ENCODE results near the gene PLXNC1.

DNA sequence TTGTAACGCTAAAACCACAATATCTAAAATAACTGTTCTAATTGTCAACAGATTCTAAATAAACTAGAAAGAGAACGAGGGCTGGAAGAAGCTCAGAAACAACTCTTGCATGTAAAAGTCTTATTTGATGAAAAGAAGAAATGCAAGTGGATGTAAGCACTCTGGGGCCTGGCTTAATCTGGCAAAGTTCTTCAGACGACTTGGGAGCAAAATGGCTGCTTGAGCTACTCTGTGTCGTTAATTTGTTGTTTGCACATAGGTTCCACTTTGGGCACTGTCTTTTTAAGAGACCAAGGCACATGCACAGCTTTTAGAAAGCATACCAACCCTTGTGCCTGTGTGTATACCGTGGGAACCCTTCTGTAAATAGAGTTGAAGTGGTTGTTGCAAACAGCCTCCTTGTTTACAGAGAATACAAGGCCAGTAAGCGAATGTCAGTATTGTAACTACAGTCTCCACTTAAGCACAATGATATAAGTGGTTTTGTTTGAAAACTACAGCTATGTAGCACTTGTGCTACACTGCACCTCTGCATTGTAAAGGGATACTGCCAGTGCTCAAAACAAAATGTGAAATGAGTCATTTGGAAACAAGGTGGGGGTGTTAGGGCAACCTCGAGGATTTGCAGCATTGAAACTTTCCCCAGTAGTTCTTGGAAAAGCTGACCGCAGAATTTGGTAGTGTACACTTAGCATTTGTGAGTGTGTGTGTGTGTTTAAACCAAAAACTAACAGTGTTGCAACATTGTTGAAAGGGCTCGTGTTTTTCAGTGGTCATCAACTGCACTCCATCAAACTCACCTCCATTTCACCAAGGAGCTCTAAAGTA is 157.0 kb downstream of the PLXNC1 start:
- TF ChIP-seq, protein P1, sequence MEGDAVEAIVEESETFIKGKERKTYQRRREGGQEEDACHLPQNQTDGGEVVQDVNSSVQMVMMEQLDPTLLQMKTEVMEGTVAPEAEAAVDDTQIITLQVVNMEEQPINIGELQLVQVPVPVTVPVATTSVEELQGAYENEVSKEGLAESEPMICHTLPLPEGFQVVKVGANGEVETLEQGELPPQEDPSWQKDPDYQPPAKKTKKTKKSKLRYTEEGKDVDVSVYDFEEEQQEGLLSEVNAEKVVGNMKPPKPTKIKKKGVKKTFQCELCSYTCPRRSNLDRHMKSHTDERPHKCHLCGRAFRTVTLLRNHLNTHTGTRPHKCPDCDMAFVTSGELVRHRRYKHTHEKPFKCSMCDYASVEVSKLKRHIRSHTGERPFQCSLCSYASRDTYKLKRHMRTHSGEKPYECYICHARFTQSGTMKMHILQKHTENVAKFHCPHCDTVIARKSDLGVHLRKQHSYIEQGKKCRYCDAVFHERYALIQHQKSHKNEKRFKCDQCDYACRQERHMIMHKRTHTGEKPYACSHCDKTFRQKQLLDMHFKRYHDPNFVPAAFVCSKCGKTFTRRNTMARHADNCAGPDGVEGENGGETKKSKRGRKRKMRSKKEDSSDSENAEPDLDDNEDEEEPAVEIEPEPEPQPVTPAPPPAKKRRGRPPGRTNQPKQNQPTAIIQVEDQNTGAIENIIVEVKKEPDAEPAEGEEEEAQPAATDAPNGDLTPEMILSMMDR (optimal IDR thresholded peaks at IDR 0.05 in 1 of 3, IDR thresholded peaks at IDR 0.05 in 1 of 3, conservative IDR thresholded peaks at IDR 0.05 in 1 of 3; ENCODE audit: extremely low read depth in 1 of 3, insufficient read depth in 2 of 3, low read length in 3 of 3): no peak
- TF ChIP-seq EZH2 (IDR thresholded peaks at IDR 0.05; ENCODE audit: low read length): no peak
